ENCODE measurements around the gene ZNF280C. TPM values are rescaled to one million over a fixed set of nuclear protein-coding genes. Genes with fewer than 3 reads are reported as not detected.

The ZNF280C gene
- total and polyA plus RNA-seq, 10 donors, result 1.3 to 6.8 (median 5.0) TPM

DNA sequence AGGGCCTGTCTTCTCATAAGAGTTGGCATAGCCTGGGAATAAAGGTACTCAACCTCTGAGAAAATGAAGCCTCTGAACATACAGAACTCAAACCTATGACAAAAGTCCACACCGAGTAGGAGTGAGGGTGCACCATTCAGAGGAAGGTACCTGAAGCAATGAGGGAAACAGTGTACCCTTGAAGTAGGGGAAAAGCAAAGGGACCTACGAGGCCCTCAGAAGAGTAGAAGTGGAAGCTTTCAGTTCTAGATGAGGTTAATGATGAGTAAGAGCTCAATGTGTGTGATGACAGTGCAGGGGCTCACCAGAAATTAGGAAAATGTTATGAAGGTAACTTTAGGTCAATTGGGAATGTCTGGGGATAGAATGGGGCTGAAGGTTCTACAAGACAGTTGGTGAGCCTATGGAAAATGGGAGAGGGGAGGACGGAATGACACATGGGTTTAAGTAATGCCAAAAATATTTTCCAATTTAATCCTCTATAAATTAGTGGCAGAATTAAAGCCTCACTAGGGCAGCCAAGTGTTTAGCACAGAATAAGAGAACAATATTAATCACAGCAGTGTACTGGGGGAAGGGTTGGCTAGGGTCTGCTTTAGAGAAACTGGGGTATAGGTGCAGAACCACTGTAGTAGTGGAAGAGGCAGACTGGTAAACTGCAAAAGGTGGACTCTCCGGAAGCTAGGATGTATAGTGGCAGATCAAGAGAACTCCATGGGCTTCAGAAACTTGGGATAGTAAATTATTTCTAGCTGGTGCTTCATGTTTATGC, 57.1 kb downstream of the ZNF280C start:
- Histone ChIP-seq H3K4me1 (no peaks in the 10 kb centered on the region), H3K27ac (no peak overlapping the region), H3K4me3 (no peak overlapping the region), H3K9me3 (no peaks in the 10 kb centered on the region), H3K36me3 (peaks cover 0 to 51% (median 2%) of the 10 kb centered on the region in 6 donors), H3K27me3 (replicated peaks in 1 of 7) (no peaks in the 10 kb centered on the region)
- intact Hi-C loops (cut with DNase I; ENCODE audit: low total_unique reads), result no loop called here
- no peak for TF ChIP-seq CTCF (IDR thresholded peaks at IDR 0.05 in 8 of 11, conservative IDR thresholded peaks at IDR 0.05 in 3 of 11)
- TF ChIP-seq POLR2AphosphoS5 (IDR thresholded peaks at IDR 0.05), result no peak
- TF ChIP-seq POLR2A (IDR thresholded peaks at IDR 0.05), result no peak
- WGBS, 5 donors, result 59 to 94% (median 83%) methylated on average over 4 of the region's 4 CpGs
- DNase-seq, result no peak

GRCh38 chrX:130204647-130205046, 64.1 kb downstream of the ZNF280C start:
- Histone ChIP-seq H3K36me3 (peaks cover 0 to 30% (median 0%) of the 10 kb centered on the region in 6 donors), H3K4me3 (no peak overlapping the region), H3K4me1 (no peaks in the 10 kb centered on the region), H3K9me3 (no peaks in the 10 kb centered on the region), H3K27me3 (replicated peaks in 1 of 7) (no peaks in the 10 kb centered on the region), H3K27ac (no peak overlapping the region)
- WGBS, 5 donors, result 50 to 100% (median 91%) methylated on average over 1 of the region's 1 CpG
- TF ChIP-seq POLR2A (IDR thresholded peaks at IDR 0.05) (no peak), POLR2AphosphoS5 (IDR thresholded peaks at IDR 0.05) (no peak), CTCF (IDR thresholded peaks at IDR 0.05 in 8 of 11, conservative IDR thresholded peaks at IDR 0.05 in 3 of 11) (no peak)
- intact Hi-C loops (cut with DNase I; ENCODE audit: low total_unique reads), result no loop called here
- no peak for DNase-seq

- Histone ChIP-seq H3K27ac (no peak overlapping the region), H3K9me3 (no peaks in the 10 kb centered on the region), H3K4me1 (peaks cover 0 to 1% (median 0%) of the 10 kb centered on the region in 6 donors), H3K27me3 (replicated peaks in 1 of 7) (no peaks in the 10 kb centered on the region), H3K4me3 (no peak overlapping the region), H3K36me3 (no peaks in the 10 kb centered on the region)
- TF ChIP-seq CTCF (IDR thresholded peaks at IDR 0.05 in 8 of 11, conservative IDR thresholded peaks at IDR 0.05 in 3 of 11) (no peak), POLR2A (IDR thresholded peaks at IDR 0.05) (no peak), POLR2AphosphoS5 (IDR thresholded peaks at IDR 0.05) (no peak)
- WGBS, 5 donors, result 68 to 93% (median 84%) methylated on average over 5 of the region's 5 CpGs
- no peak for DNase-seq
- intact Hi-C loops (cut with DNase I; ENCODE audit: low total_unique reads), result no loop called here
Observed at GRCh38 chrX:130197464-130197863, 71.2 kb downstream of the ZNF280C start.

- 68 to 84% (median 79%) methylated on average over 7 of the region's 7 CpGs for WGBS, 5 donors
- TF ChIP-seq POLR2A (IDR thresholded peaks at IDR 0.05), result no peak
- no peak for TF ChIP-seq CTCF (IDR thresholded peaks at IDR 0.05 in 8 of 11, conservative IDR thresholded peaks at IDR 0.05 in 3 of 11)
- no peak for TF ChIP-seq POLR2AphosphoS5 (IDR thresholded peaks at IDR 0.05)
- H3K9me3 ChIP-seq, result no peaks in the 10 kb centered on the region
- no peak overlapping the region for H3K4me3 ChIP-seq
- no peaks in the 10 kb centered on the region for H3K27me3 ChIP-seq (replicated peaks in 1 of 7)
- no peak for DNase-seq
- H3K36me3 ChIP-seq, result no peaks in the 10 kb centered on the region
- H3K4me1 ChIP-seq, result peaks cover 0 to 6% (median 0%) of the 10 kb centered on the region in 6 donors
- no peak overlapping the region for H3K27ac ChIP-seq
- intact Hi-C loops (cut with DNase I; ENCODE audit: low total_unique reads), result no loop called here
Observed at GRCh38 chrX:130196466-130196865, 72.2 kb downstream of the ZNF280C start.

Data from spleen (tissue), 11 donors.